ENCODE measurements around the gene SEM1. TPM values are rescaled to one million over a fixed set of nuclear protein-coding genes. Genes with fewer than 3 reads are reported as not detected.
"Not testable (repeated sequence)": the region's sequence is repeated elsewhere in the genome, so short reads cannot be mapped to it uniquely, and the experiment has no call there.

Gene SEM1
- total and polyA plus RNA-seq, 8 donors: 5.1 to 98.3 (median 71.4) TPM

DNA sequence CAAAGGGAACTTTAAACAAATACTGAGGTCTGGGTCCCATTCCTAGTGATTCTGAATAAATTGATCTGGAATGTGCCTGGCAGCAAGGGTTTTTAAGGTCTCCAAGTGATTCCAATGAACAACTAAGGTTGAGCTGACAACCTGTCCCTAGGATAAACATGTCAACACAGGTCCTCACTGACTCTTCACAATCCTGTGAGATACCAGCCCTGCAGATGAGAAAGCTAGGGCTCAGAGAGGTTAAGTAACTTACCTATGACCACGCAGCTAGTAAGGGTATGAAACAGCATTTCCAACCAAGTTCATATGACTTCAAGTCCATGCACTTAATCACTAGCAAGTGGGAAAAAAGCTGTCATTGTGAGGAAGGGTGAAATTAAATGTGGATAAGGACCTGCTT lies 44.0 kb downstream of the SEM1 start:
- WGBS, 5 donors: 91 to 100% (median 95%) methylated on average over 1 of the region's 1 CpG
- no peaks in the 10 kb centered on the region for H3K27me3 ChIP-seq
- intact Hi-C loops (cut with DNase I; ENCODE audit: low total_unique reads): no loop called here
- H3K9me3 ChIP-seq: no peaks in the 10 kb centered on the region
- TF ChIP-seq EP300 (IDR thresholded peaks at IDR 0.05) (no peak), POLR2AphosphoS5 (IDR thresholded peaks at IDR 0.05) (no peak), POLR2A (IDR thresholded peaks at IDR 0.05) (no peak)
- TF ChIP-seq, protein P1, sequence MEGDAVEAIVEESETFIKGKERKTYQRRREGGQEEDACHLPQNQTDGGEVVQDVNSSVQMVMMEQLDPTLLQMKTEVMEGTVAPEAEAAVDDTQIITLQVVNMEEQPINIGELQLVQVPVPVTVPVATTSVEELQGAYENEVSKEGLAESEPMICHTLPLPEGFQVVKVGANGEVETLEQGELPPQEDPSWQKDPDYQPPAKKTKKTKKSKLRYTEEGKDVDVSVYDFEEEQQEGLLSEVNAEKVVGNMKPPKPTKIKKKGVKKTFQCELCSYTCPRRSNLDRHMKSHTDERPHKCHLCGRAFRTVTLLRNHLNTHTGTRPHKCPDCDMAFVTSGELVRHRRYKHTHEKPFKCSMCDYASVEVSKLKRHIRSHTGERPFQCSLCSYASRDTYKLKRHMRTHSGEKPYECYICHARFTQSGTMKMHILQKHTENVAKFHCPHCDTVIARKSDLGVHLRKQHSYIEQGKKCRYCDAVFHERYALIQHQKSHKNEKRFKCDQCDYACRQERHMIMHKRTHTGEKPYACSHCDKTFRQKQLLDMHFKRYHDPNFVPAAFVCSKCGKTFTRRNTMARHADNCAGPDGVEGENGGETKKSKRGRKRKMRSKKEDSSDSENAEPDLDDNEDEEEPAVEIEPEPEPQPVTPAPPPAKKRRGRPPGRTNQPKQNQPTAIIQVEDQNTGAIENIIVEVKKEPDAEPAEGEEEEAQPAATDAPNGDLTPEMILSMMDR (IDR thresholded peaks at IDR 0.05): no peak
- H3K27ac ChIP-seq: no peak overlapping the region
- H3K4me1 ChIP-seq: no peaks in the 10 kb centered on the region
- H3K4me3 ChIP-seq: no peak overlapping the region
- peaks cover 0 to 38% (median 9%) of the 10 kb centered on the region in 4 donors for H3K36me3 ChIP-seq
- no peak for DNase-seq

DNA sequence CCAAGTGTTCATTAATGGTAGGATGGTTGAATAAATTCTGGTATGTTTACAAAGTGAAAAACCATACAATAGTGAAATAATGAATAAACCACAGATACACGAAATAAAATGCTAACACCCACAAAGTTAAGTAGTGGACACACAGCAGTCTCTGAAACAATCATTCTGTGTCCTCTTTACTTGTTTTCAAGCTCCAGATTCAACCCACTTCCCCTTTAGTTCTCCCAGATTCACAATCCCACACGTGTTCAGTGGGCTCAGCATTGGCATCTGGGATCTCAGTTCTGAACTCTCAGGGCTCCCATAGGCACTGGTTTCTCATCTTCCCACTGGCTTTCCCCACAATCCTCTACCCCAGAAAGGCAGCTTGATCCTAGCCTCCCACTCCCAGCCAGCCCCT lies 44.9 kb downstream of the SEM1 start:
- DNase-seq: no peak
- Histone ChIP-seq H3K4me3 (no peak overlapping the region), H3K36me3 (peaks cover 0 to 32% (median 7%) of the 10 kb centered on the region in 4 donors), H3K4me1 (no peaks in the 10 kb centered on the region), H3K9me3 (no peaks in the 10 kb centered on the region), H3K27me3 (no peaks in the 10 kb centered on the region), H3K27ac (no peak overlapping the region)
- 81 to 94% (median 82%) methylated on average over 2 of the region's 2 CpGs for WGBS, 5 donors
- intact Hi-C loops (cut with DNase I; ENCODE audit: low total_unique reads): no loop called here
- TF ChIP-seq POLR2A (IDR thresholded peaks at IDR 0.05): no peak
- TF ChIP-seq POLR2AphosphoS5 (IDR thresholded peaks at IDR 0.05): no peak
- TF ChIP-seq, protein P1 (IDR thresholded peaks at IDR 0.05): no peak
- TF ChIP-seq EP300 (IDR thresholded peaks at IDR 0.05): no peak

DNA sequence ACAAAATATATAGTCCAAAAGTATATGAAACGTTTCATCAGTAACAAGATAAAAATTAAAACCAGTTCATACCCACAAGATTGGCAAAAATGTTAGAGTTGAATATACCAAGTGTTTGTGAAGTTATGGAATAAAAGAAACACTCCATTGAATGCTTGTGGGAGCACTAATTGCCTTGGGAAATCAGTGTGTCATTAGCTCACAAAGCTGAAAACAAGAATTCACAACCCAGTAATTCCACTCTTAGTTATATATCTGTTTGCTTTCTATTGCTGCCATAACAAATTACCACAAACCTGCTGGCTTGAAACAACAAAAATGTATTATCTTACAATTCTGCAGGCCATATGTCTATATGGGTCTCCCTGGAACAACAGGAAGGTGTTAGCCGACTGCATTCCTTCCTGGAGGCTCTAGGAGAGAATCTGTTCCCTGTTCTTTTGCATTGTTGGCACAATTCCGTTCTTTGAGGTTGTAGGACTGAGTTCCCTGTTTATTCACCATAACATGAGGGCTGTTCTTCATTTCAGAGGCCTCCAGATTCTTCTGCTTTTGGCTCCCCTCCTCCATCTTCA lies 45.7 kb downstream of the SEM1 start:
- Histone ChIP-seq H3K4me3 (no peak overlapping the region), H3K27ac (no peak overlapping the region), H3K9me3 (no peaks in the 10 kb centered on the region), H3K27me3 (no peaks in the 10 kb centered on the region), H3K4me1 (no peaks in the 10 kb centered on the region), H3K36me3 (peaks cover 0 to 32% (median 7%) of the 10 kb centered on the region in 4 donors)
- 75 to 86% (median 84%) methylated on average over 3 of the region's 3 CpGs for WGBS, 5 donors
- intact Hi-C loops (cut with DNase I; ENCODE audit: low total_unique reads): no loop called here
- TF ChIP-seq, protein P1 (IDR thresholded peaks at IDR 0.05): no peak
- TF ChIP-seq EP300 (IDR thresholded peaks at IDR 0.05) (no peak), POLR2AphosphoS5 (IDR thresholded peaks at IDR 0.05) (no peak), POLR2A (IDR thresholded peaks at IDR 0.05) (no peak)
- DNase-seq: no peak

DNA sequence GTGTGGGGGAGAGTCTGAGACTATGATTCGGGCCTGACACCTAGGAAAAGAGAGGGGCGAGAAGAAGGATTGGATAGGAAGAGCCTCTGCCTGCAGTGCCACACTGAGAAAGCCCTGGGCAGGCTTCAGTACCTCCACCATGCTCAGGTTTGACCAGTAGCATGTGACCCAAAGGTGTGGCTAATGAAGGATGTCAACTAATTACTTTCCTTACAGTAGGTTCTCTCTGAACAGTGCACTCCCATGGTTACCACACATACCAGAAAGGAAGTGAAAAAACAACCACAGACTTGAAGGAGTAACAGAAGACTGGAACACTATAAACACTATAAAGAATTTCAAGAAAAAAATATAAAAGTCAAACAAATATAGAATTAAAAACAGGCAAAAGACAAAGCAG lies 46.2 kb downstream of the SEM1 start:
- 88 to 98% (median 91%) methylated on average over 2 of the region's 2 CpGs for WGBS, 5 donors

DNA sequence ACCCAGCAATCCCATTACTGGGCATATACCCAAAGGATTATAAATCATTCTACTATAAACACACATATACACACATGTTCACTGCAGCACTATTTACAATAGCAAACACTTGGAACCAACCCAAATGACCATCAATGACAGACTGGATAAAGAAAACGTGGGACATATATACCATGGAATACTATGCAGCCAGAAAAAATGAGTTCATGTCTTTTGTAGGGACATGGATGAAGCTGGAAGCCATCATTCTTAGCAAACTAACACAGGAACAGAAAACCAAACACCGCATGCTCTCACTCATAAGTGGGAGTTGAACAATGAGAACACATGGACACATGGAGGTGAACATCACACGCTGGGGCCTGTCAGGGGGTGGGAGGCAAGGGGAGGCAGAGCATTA lies 47.5 kb downstream of the SEM1 start:
- DNase-seq; H3K4me1 ChIP-seq; intact Hi-C loops (cut with DNase I; ENCODE audit: low total_unique reads); H3K4me3 ChIP-seq; H3K27me3 ChIP-seq; H3K9me3 ChIP-seq; H3K27ac ChIP-seq: not testable (repeated sequence)
- WGBS, 5 donors: 82 to 88% (median 84%) methylated on average over 3 of the region's 3 CpGs
- H3K36me3 ChIP-seq: peaks cover 0 to 26% (median 0%) of the 10 kb centered on the region in 4 donors

More for the DNA sequence above, 46.2 kb downstream of the SEM1 start:
- Histone ChIP-seq H3K36me3 (peaks cover 0 to 32% (median 2%) of the 10 kb centered on the region in 4 donors), H3K4me1 (no peaks in the 10 kb centered on the region), H3K9me3 (no peaks in the 10 kb centered on the region), H3K27me3 (no peaks in the 10 kb centered on the region), H3K27ac (no peak overlapping the region), H3K4me3 (no peak overlapping the region)
- intact Hi-C loops (cut with DNase I; ENCODE audit: low total_unique reads): no loop called here
- no peak for TF ChIP-seq POLR2AphosphoS5 (IDR thresholded peaks at IDR 0.05)
- TF ChIP-seq POLR2A (IDR thresholded peaks at IDR 0.05): no peak
- TF ChIP-seq, protein P1 (IDR thresholded peaks at IDR 0.05): no peak
- no peak for TF ChIP-seq EP300 (IDR thresholded peaks at IDR 0.05)
- DNase-seq: no peak
